ENCODE data around the gene LSM14A. TPM values are rescaled to one million over a fixed set of nuclear protein-coding genes. Genes with fewer than 3 reads are reported as not detected.

The LSM14A gene
- total and polyA plus RNA-seq, 4 donors, result 12.6 to 133 (median 48.0) TPM

- TF ChIP-seq REST (IDR thresholded peaks at IDR 0.05) (no peak), NR2F2 (IDR thresholded peaks at IDR 0.05) (no peak), SP1 (IDR thresholded peaks at IDR 0.05) (no peak)
These were observed 104.9 kb downstream of the LSM14A start (continued) for GRCh38 chr19:34277244-34277643.

GRCh38 chr19:34278783-34279182 lies 106.5 kb downstream of the LSM14A start:
- Histone ChIP-seq H3K4me1 (ENCODE audit: control insufficient read depth in 4 of 4, insufficient read depth in 4 of 4, low read length in 3 of 4) (no peaks in the 10 kb centered on the region), H3K9me3 (ENCODE audit: control insufficient read depth in 4 of 4, low read length in 3 of 4) (no peaks in the 10 kb centered on the region), H3K36me3 (ENCODE audit: control insufficient read depth in 4 of 4, insufficient read depth in 3 of 4, low read depth in 1 of 4, low read length in 3 of 4) (peaks cover 0 to 2% (median under 1%) of the 10 kb centered on the region in 4 donors), H3K27ac (ENCODE audit: low read depth in 1 of 2, low read length in 2 of 2) (no peak overlapping the region), H3K27me3 (ENCODE audit: control insufficient read depth in 4 of 4, insufficient read depth in 4 of 4, low read length in 3 of 4) (no peaks in the 10 kb centered on the region), H3K4me3 (ENCODE audit: low read depth in 1 of 3, low read length in 3 of 3) (no peak overlapping the region), H3K9ac (ENCODE audit: low read depth in 1 of 2, low read length in 2 of 2) (no peak overlapping the region)
- TF ChIP-seq EGR1 (IDR thresholded peaks at IDR 0.05; ENCODE audit: low read depth in 2 of 2) (no peak), FOXA2 (IDR thresholded peaks at IDR 0.05) (no peak), RXRA (IDR thresholded peaks at IDR 0.05) (no peak), HNF4A (conservative IDR thresholded peaks at IDR 0.05) (no peak), TAF1 (conservative IDR thresholded peaks at IDR 0.05) (no peak), YY1 (IDR thresholded peaks at IDR 0.05) (no peak), ATF3 (IDR thresholded peaks at IDR 0.05) (no peak), CTCF (IDR thresholded peaks at IDR 0.05; ENCODE audit: low read depth, low read length, missing input control) (no peak), FOXA1 (IDR thresholded peaks at IDR 0.05) (no peak), HNF4G (IDR thresholded peaks at IDR 0.05) (no peak), RAD21 (IDR thresholded peaks at IDR 0.05) (no peak), SP1 (IDR thresholded peaks at IDR 0.05) (no peak), JUND (IDR thresholded peaks at IDR 0.05) (no peak)
- no peak for DNase-seq (ENCODE audit: low spot score)
- WGBS, result 96% methylated on average over 4 of the region's 4 CpGs

Other genes starting within 250 kb of the LSM14A start
- gene GARRE1, start 82.0 kb downstream of the LSM14A start, total RNA-seq, result 10 to 100 TPM; 11.6 to 13.7 TPM
- gene GARRE1, start 82.0 kb downstream of the LSM14A start, polyA plus RNA-seq, result 1 to 10 TPM; 4.0 to 6.4 TPM
- 100 to 1,000 TPM in 1 of 2 donors, 10 to 100 TPM in 1; 61.8 to 182 TPM for gene GPI, start 192.7 kb downstream of the LSM14A start, total RNA-seq
- gene GPI, start 192.7 kb downstream of the LSM14A start, polyA plus RNA-seq, result 100 to 1,000 TPM; 133 to 191 TPM
- gene PDCD2L, start 231.9 kb downstream of the LSM14A start, total RNA-seq, result 1 to 10 TPM; 5.0 to 5.1 TPM
- 1 to 10 TPM; 3.8 to 7.6 TPM for gene PDCD2L, start 231.9 kb downstream of the LSM14A start, polyA plus RNA-seq